Left lung (tissue), 10 donors: ENCODE data around the gene TBX2. TPM values are rescaled to one million over a fixed set of nuclear protein-coding genes. Genes with fewer than 3 reads are reported as not detected.

Source experiments
- ATAC-seq: fragments of 200-7000 bp; cut with Tn5 transposase; one replicate; pipeline ENCODE4 v1.9.1; 2020; ENCODE audit warnings: moderate library complexity
- DNase-seq, 4 donors: peaks; one replicate each; pipeline ENCODE4 v3.0.0-alpha.2; 2013 to 2020
- H3K27ac ChIP-seq, 2 donors: fragments of 200-600 bp; sonication (generic) in 1 of 2; one replicate each; pipeline versions ENCODE4 v1.5.0 to v1.8.0; 2020 to 2021
- H3K27me3 ChIP-seq, 2 donors: fragments of 200-600 bp; sonication (generic) in 1 of 2; one replicate each; pipeline versions ENCODE4 v1.5.0 to v1.8.0; 2020 to 2021
- H3K36me3 ChIP-seq, 2 donors: fragments of 200-600 bp; sonication (generic) in 1 of 2; one replicate each; pipeline versions ENCODE4 v1.5.0 to v1.8.0; 2020 to 2021
- H3K4me1 ChIP-seq, 2 donors: fragments of 200-600 bp; one replicate each; pipeline ENCODE4 v1.8.0; 2021
- H3K4me3 ChIP-seq, 2 donors: fragments of 200-600 bp; sonication (generic) in 1 of 2; one replicate each; pipeline versions ENCODE4 v1.5.0 to v1.8.0; 2020 to 2021; ENCODE audit warnings: mild to moderate bottlenecking in 1 of 2
- H3K9me3 ChIP-seq, 2 donors: fragments of 200-600 bp; sonication (generic) in 1 of 2; one replicate each; pipeline versions ENCODE4 v1.5.0 to v1.8.0; 2020 to 2021
- CTCF ChIP-seq, 2 donors: fragments of 200-600 bp; sonication (generic) in 1 of 2; IDR thresholded peaks; one replicate each; pipeline versions ENCODE4 v1.5.0 to v1.8.0; 2021; ENCODE audit warnings: antibody characterized with exemption in 2 of 2
- intact Hi-C, 2 donors: fragments of 100-400 bp; cut with DNase I; formaldehyde crosslinking; loops; one replicate each; pipeline versions ENCODE4 v1.11.2 to v1.14.2; 2022
- polyA plus RNA-seq, 6 donors: library from polyadenylated mRNA; unstranded; fragments of 120-200 nt; gene quantifications; one replicate each; pipeline ENCODE4 v1.2.1, GENCODE V29; 2013; ENCODE audit not compliant: insufficient read length in 6 of 6
- total RNA-seq, 2 donors: library from RNA; stranded (reverse); fragmentation: NEBNext Ultra II Directional; extraction: Animal tissue kit (Norgen Biotek cat#: 25700); gene quantifications; one replicate each; pipeline ENCODE4 v1.2.1, GENCODE V29; 2021
- donor health status: DM: no; HTN: yes; CAD: no.
- donor health status: DM: no; HTN: no; CAD: no.

Gene TBX2
- total and polyA plus RNA-seq, 8 donors = 104 to 258 (median 166) TPM

DNA sequence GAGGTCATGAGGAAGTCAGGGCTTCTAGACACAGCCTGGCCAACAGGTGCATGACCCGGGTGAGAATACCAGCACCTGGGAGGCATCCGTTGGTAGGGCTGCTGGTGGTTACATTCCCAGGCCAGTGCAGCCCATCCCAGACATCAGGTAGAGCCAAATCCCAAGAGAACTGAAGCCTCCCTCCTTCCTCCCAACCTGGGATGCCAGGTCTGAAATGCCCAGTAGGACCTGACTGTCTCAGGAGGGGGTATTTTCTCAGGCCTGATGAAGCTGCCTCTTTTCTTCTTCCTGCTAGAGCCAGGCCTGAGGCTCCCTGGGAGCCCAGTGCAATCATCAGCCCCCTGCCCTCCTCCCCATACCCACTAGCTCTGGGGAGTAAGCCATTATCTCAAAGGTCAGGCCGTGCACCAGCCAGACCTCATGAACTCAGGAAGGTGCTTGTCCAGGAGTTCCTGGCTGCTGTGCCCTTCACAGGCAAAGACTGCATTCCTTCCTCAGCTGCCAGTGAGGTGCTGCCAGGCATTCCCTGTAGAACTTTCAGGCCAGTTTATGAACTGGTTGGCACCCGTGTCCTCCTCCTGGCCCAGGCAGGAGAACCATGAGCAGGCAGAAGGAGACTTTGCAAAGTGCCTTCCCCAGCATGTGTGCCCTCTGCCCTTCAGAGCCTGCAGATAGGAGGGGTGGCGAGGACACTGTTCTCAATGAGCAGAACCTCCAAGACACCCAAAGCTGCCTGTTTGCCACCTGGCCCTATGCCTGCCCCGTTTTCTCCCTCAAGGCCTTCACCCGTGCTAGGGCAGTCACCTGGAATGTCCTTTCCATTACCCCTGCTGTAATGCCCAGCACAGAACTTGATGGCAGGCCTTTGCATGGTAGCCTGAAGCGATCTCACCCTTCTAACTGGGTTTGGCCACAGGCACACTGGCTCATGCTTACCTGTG lies 7.6 kb downstream of the TBX2 start:
- Histone ChIP-seq H3K9me3 (no peaks in the 10 kb centered on the region), H3K36me3 (peaks cover 0 to 27% of the 10 kb centered on the region in 2 donors), H3K27ac (peak overlapping the region; percentile 77 to 90), H3K4me1 (peaks cover 11 to 69% of the 10 kb centered on the region in 2 donors), H3K4me3 (peak overlapping the region; percentile 9 to 65), H3K27me3 (peaks cover 47 to 100% of the 10 kb centered on the region in 2 donors)
- ATAC-seq (no peak), DNase-seq (peak in 2 of 4 donors; percentile 29 to 43)
- intact Hi-C loops = no loop called here
- no peak for TF ChIP-seq CTCF (IDR thresholded peaks at IDR 0.05)

DNA sequence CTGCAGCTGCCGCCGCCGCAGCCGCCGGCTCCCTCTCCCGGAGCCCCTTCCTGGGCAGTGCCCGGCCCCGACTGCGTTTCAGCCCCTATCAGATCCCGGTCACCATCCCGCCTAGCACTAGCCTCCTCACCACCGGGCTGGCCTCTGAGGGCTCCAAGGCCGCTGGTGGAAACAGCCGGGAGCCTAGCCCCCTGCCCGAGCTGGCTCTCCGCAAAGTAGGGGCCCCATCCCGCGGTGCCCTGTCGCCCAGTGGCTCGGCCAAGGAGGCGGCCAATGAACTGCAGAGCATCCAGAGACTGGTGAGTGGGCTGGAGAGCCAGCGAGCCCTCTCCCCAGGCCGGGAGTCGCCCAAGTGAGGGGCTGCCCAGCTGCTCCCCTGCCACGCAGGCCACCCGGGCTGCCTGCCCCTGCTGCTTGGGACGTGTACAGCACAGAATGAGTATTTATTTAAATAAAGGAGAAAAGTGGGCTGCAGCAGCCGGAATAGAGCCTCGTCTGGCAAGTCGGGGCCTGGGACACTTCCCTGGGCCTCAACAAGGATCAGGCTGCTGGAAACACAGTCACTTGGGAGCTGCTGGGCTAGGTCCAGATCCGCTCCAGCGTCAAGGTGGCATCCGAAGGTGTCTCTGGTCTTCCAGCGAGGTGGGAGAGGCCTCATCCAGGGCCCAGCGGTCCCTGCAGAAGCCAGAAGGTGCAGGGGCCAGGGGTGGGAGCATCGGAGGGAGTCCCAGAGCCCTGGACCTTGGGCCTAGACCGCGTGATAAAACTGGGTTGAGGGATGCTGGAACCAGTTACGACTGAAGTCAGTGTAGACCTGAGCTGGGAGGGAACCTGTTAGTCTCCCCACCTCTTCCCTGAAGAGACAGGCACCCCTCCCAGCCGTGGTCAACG lies 8.8 kb downstream of the TBX2 start:
- peak overlapping the region in 1 of 2 donors; percentile 65 for H3K4me3 ChIP-seq
- H3K4me1 ChIP-seq = peaks cover 11 to 71% of the 10 kb centered on the region in 2 donors
- DNase-seq (peak in 3 of 4 donors; percentile 30 to 80 (median 63)), ATAC-seq (no peak)
- no peaks in the 10 kb centered on the region for H3K9me3 ChIP-seq
- intact Hi-C loops = no loop called here
- peaks cover 0 to 22% of the 10 kb centered on the region in 2 donors for H3K36me3 ChIP-seq
- H3K27ac ChIP-seq = peak overlapping the region; percentile 77 to 90
- no peak for TF ChIP-seq CTCF (IDR thresholded peaks at IDR 0.05)
- H3K27me3 ChIP-seq = peaks cover 40 to 100% of the 10 kb centered on the region in 2 donors

DNA sequence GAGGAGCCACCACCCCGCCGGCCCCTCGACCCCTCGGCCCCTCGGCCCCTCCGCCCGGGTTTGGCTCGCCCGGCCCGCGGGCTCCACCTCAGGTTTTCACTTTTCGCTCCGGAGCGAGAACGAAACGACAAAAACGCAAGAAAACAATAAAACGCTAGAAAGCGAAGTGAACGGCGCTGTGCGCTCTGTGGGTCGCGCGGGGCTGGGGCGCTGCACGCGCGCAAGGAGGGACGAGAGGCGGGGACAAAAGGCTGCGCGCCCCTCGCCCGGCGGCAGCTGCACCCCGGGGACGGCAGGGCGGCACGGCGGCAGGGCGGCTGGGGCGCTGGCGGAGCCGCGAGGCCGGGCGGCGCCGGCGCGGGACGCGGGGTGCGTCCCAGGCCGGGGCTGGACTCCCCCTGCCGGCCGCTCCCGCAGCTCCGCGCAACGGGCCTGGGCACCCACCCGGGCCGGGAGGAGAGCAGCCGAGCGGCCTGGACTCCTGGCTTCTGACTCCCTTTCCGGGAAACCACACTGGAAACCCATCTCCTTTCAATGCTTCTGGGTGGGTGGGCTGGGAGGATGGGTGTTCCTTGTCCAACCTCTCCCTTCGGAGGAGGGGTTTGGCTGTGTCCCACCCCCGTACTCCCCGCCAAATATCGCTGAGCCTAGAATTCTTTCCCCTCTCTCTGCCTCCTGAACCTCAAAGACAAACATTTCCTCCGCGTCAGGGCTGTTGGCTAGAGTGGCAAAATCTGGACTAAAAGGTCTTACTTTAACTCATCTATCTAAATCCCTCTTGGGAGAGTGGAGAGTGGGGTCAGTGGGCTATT lies 9.9 kb downstream of the TBX2 start:
- peak in 1 of 2 donors; percentile 54 for TF ChIP-seq CTCF (IDR thresholded peaks at IDR 0.05)
- no peaks in the 10 kb centered on the region for H3K9me3 ChIP-seq
- H3K27me3 ChIP-seq = peaks cover 29 to 100% of the 10 kb centered on the region in 2 donors
- ATAC-seq = peak; percentile 15
- peak overlapping the region; percentile 25 to 65 for H3K4me3 ChIP-seq
- peaks cover 0 to 19% of the 10 kb centered on the region in 2 donors for H3K36me3 ChIP-seq
- intact Hi-C loops = loop anchor here in 1 of 2 donors (10.0 kb wide), 1 partner anchor 425 kb away; no protein-coding TSS in a partner anchor
- H3K27ac ChIP-seq = peak overlapping the region; percentile 87 to 95
- peak; percentile 64 to 95 (median 88) for DNase-seq
- peaks cover 11 to 67% of the 10 kb centered on the region in 2 donors for H3K4me1 ChIP-seq

DNA sequence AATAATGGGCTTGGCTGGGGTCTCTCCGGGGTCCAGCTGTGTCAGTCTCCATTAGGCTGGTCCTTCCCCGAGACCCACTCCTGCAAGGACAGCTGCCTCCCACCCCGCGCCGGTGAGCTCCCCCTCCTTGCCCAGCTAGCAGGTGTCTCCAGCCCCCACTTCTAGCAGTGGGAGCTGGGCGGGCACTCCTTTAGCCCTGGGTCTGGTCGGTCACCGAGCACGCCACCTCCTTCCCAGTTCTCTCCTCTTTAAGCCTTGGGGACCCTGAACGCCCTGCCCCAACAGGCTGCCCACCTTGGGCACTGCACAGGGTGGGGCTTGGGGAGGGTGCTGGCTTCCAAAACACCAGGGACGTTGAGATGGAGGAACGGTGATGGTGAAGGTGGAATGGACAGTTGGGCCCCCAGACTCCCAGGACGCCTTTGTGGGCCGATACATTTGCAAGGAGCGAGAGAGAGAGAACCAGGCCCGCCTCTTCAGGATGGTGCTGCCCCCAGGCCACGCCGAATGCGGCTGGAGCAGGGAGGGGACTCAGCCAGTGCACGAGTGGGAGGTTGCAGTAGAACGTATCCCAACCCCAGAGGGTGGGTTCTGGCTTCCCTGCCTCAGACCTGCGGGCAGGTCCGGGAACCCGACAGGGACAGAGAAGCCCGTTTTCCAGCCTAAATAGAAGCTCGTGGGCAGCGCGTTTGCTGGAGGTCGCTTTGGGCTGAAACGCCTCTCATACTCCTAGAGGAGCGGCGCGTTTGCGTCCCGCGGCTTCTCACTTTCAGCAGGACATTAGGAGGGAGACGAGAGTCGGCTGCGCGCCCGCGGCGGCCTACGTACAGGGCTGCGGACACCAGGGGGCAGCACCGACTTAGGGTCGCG lies 10.7 kb downstream of the TBX2 start:
- intact Hi-C loops = loop anchor here in 1 of 2 donors (10.0 kb wide), 1 partner anchor 424 kb away; no protein-coding TSS in a partner anchor
- ATAC-seq = peak; percentile 50
- Histone ChIP-seq H3K27ac (peak overlapping the region; percentile 87 to 95), H3K4me3 (peak overlapping the region; percentile 9 to 65), H3K27me3 (peaks cover 21 to 92% of the 10 kb centered on the region in 2 donors), H3K9me3 (no peaks in the 10 kb centered on the region), H3K36me3 (peaks cover 0 to 10% of the 10 kb centered on the region in 2 donors), H3K4me1 (peaks cover 11 to 67% of the 10 kb centered on the region in 2 donors)
- DNase-seq = peak; percentile 82 to 94 (median 91)
- TF ChIP-seq CTCF (IDR thresholded peaks at IDR 0.05) = peak; percentile 39 to 58
